SU-DHL-6 (cell line): ENCODE measurements around the gene EFCAB14.
"Not testable (repeated sequence)": the region's sequence is repeated elsewhere in the genome, so short reads cannot be mapped to it uniquely, and the experiment has no call there.

Experiments used
- H2AFZ ChIP-seq: fragments of 200-600 bp; sonication (generic); 2 replicates; pipeline ENCODE4 v1.6.1; 2014; ENCODE audit warnings: low read depth, mild to moderate bottlenecking, moderate library complexity, mixed read lengths, antibody characterized with exemption, low read length; ENCODE audit not compliant: severe bottlenecking
- H3F3A ChIP-seq: fragments of 200-600 bp; shearing (Covaris generic); 2 replicates; pipeline ENCODE4 v1.6.0; 2016; ENCODE audit warnings: antibody characterized with exemption, mild to moderate bottlenecking; ENCODE audit not compliant: insufficient read depth
- H3K27ac ChIP-seq: fragments of 200-600 bp; sonication (generic); 2 replicates; pipeline ENCODE4 v1.5.1; 2016; ENCODE audit warnings: low read depth, mild to moderate bottlenecking, low read length, moderate library complexity, mixed read lengths
- H3K27me3 ChIP-seq: fragments of 200-600 bp; sonication (generic), shearing (Covaris generic); 2 replicates; pipeline ENCODE4 v1.6.0; 2014; ENCODE audit warnings: mild to moderate bottlenecking, low read length
- H3K36me3 ChIP-seq: fragments of 200-600 bp; sonication (generic); 2 replicates; pipeline ENCODE4 v1.6.1; 2014; ENCODE audit warnings: mild to moderate bottlenecking, low read length, mixed read lengths
- H3K4me2 ChIP-seq: fragments of 300-600, 200-600 bp; shearing (Covaris generic), sonication (generic); 2 replicates; pipeline ENCODE4 v1.6.0; 2014; ENCODE audit warnings: low read length, low read depth, mild to moderate bottlenecking; ENCODE audit not compliant: poor library complexity, severe bottlenecking
- H3K4me3 ChIP-seq: fragments of 200-600 bp; sonication (generic); 2 replicates; pipeline ENCODE4 v1.5.1; 2014; ENCODE audit warnings: antibody characterized with exemption, low read length, mild to moderate bottlenecking, mixed read lengths; ENCODE audit not compliant: insufficient read depth, poor library complexity, severe bottlenecking
- H3K79me2 ChIP-seq: fragments of 200-600 bp; sonication (generic); 2 replicates; pipeline ENCODE4 v1.6.1; 2014; ENCODE audit warnings: mild to moderate bottlenecking, low read length, moderate library complexity; ENCODE audit not compliant: insufficient read depth
- H3K9ac ChIP-seq: fragments of 200-600 bp; sonication (generic); 2 replicates; pipeline ENCODE4 v1.7.0; 2014; ENCODE audit warnings: mild to moderate bottlenecking, low read length
- H3K9me2 ChIP-seq: fragments of 200-600 bp; sonication (generic); replicated peaks from 2 replicates; pipeline ENCODE4 v1.6.1; 2014; ENCODE audit warnings: low read length; ENCODE audit not compliant: insufficient read depth
- H3K9me3 ChIP-seq: fragments of 200-600 bp; sonication (generic); 2 replicates; pipeline ENCODE4 v1.6.1; 2014; ENCODE audit warnings: low read length, mixed read lengths; ENCODE audit not compliant: insufficient read depth
- H4K20me1 ChIP-seq: fragments of 200-600 bp; sonication (generic); 2 replicates; pipeline ENCODE4 v1.6.1; 2014; ENCODE audit warnings: low read depth, mild to moderate bottlenecking, antibody characterized with exemption, low read length, moderate library complexity, mixed read lengths
- EZH2phosphoT487 ChIP-seq: fragments of 200-600 bp; sonication (generic), shearing (Covaris generic); conservative IDR thresholded peaks from 2 replicates; pipeline ENCODE4 v1.6.1; 2018; ENCODE audit warnings: mild to moderate bottlenecking, antibody characterized with exemption, low read length, moderate library complexity, mixed read lengths
- TF ChIP-seq, protein P1 (sequence below): fragments of 200-600 bp; sonication (generic); IDR thresholded peaks from one replicate; pipeline ENCODE4 v1.5.1; 2017; ENCODE audit warnings: antibody characterized with exemption, mild to moderate bottlenecking, low read length, moderate library complexity; ENCODE audit not compliant: insufficient read depth, poor library complexity, severe bottlenecking

The EFCAB14 gene

DNA sequence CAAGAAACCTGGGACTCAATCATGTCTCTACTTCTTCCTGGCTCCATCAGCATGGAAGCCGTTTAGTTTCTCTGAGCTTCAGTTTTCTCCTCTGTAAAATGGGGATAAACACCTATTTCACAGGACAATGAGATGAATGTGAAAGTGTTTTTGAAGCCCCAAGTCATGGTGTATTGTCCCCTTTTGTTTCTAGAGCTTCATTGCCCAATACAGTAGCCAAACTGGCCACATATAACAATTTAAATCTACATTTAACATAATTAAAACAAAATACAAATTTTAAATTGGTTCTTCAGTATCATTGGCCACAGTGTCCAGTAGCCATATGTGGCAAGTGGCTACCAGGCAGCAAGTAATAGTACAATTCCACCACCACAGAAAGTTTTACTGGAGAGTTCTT is 2.3 kb upstream of the EFCAB14 start:
- Histone ChIP-seq H2AFZ (no peak overlapping the region), H3K9me3 (no peaks in the 10 kb centered on the region), H3F3A (no peaks in the 10 kb centered on the region), H3K4me2 (no peak overlapping the region), H3K27ac (no peak overlapping the region), H3K36me3 (no peaks in the 10 kb centered on the region), H3K79me2 (peaks cover 25% of the 10 kb centered on the region), H4K20me1 (peaks cover 6% of the 10 kb centered on the region; the same call in 1 of the 2 replicates), H3K9ac (no peak overlapping the region), H3K4me3 (no peak overlapping the region), H3K27me3 (no peaks in the 10 kb centered on the region), H3K9me2 (no peaks in the 10 kb centered on the region)
- TF ChIP-seq, protein P1, sequence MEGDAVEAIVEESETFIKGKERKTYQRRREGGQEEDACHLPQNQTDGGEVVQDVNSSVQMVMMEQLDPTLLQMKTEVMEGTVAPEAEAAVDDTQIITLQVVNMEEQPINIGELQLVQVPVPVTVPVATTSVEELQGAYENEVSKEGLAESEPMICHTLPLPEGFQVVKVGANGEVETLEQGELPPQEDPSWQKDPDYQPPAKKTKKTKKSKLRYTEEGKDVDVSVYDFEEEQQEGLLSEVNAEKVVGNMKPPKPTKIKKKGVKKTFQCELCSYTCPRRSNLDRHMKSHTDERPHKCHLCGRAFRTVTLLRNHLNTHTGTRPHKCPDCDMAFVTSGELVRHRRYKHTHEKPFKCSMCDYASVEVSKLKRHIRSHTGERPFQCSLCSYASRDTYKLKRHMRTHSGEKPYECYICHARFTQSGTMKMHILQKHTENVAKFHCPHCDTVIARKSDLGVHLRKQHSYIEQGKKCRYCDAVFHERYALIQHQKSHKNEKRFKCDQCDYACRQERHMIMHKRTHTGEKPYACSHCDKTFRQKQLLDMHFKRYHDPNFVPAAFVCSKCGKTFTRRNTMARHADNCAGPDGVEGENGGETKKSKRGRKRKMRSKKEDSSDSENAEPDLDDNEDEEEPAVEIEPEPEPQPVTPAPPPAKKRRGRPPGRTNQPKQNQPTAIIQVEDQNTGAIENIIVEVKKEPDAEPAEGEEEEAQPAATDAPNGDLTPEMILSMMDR = no peak
- TF ChIP-seq EZH2phosphoT487 = no peak

DNA sequence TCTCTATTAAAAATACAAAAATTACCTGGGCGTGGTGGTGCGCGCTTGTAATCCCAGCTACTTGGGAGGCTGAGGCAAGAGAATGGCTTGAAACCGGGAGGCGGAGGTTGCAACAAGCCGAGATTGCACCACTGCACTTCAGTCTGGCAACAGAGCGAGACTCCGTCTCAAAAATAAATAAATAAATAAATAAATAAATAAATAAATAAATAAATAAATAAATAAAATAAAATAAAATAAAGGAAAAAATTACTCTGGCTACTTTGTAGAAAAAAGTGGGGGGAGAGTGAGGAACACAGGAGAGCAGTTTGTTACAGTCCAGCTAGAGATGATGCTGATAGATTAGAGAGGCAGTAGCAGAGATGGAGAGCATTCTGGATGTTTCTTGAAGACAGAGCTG is 1.4 kb upstream of the EFCAB14 start:
- not testable (repeated sequence) for H2AFZ ChIP-seq, H3K9ac ChIP-seq, H3F3A ChIP-seq, H3K4me3 ChIP-seq, H3K27ac ChIP-seq, H3K9me3 ChIP-seq, H4K20me1 ChIP-seq, H3K9me2 ChIP-seq, H3K4me2 ChIP-seq, H3K27me3 ChIP-seq, H3K36me3 ChIP-seq
- peaks cover 27% of the 10 kb centered on the region for H3K79me2 ChIP-seq

DNA sequence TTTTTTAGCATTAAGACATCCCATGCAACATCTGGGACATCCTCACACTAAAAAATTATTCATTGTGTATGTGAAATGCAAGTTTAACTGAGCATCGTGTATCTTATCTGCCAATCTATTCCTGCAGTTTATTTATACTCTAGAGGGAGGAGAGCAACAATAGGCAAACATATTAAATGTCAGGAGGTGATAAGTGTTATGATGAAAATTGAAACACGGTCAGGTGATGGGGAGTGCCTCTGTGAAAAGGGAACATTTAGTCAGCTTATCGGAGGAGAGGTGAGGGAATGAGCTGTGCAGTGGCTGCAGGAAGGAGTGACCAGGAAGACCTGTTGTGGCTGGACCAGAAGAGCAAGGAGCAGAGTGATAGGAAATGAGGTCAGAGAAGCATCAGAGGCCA is 775 bp upstream of the EFCAB14 start:
- peaks cover 6% of the 10 kb centered on the region; the same call in 1 of the 2 replicates for H4K20me1 ChIP-seq
- peak overlapping the region; percentile 62 for H3K4me2 ChIP-seq
- H3K27ac ChIP-seq = no peak overlapping the region
- H3K27me3 ChIP-seq = no peaks in the 10 kb centered on the region
- H3K9ac ChIP-seq = peak overlapping the region; percentile 48
- H2AFZ ChIP-seq = peak overlapping the region; percentile 90
- H3K79me2 ChIP-seq = peaks cover 27% of the 10 kb centered on the region
- H3K4me3 ChIP-seq = peak overlapping the region; percentile 21
- H3K9me2 ChIP-seq = no peaks in the 10 kb centered on the region
- TF ChIP-seq EZH2phosphoT487 = no peak
- TF ChIP-seq, protein P1 = no peak
- H3K9me3 ChIP-seq = no peaks in the 10 kb centered on the region
- no peaks in the 10 kb centered on the region for H3F3A ChIP-seq
- no peaks in the 10 kb centered on the region; the same call in 1 of the 2 replicates for H3K36me3 ChIP-seq

DNA sequence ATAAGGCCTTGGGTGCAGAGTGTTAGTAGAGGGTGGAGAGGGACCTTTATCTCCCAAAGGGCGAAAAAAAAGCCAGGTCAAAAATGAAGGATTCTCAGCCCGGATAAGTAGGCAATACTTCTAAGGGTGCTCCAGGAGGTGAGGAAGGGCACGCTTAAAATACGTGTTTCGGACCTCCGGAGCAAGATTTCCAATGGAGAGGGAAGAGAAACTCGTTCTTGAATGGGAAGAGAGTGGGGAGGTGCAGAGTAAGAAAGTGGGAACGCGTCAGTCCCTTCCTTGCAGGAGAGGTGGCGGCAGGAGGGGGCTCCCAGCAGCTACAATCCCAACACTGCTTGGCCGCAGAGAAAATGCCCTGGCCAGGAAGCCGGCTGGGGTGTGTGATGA is 581 bp downstream of the EFCAB14 start:
- Histone ChIP-seq H3K4me2 (peak overlapping the region; percentile 97), H3K27ac (no peak overlapping the region), H3F3A (no peaks in the 10 kb centered on the region), H3K36me3 (peaks cover 9% of the 10 kb centered on the region; the same call in 1 of the 2 replicates), H4K20me1 (peaks cover 6% of the 10 kb centered on the region; the same call in 1 of the 2 replicates), H2AFZ (peak overlapping the region; percentile 80), H3K9me3 (no peaks in the 10 kb centered on the region), H3K9ac (peak overlapping the region; percentile 90), H3K9me2 (no peaks in the 10 kb centered on the region), H3K79me2 (peaks cover 30% of the 10 kb centered on the region), H3K27me3 (no peaks in the 10 kb centered on the region), H3K4me3 (peak overlapping the region; percentile 87)
- TF ChIP-seq EZH2phosphoT487 = no peak
- TF ChIP-seq, protein P1 = no peak
